Panc1 (cell line): Measurements from ENCODE around the gene CEACAM20. TPM values are rescaled to one million over a fixed set of nuclear protein-coding genes. Genes with fewer than 3 reads are reported as not detected.
A peak's percentile ranks its signal among the peaks of the same experiment; 100 is the strongest.

Source experiments
- ATAC-seq: fragments of 200-7000 bp; cut with Tn5 transposase; 2 replicates; pipeline ENCODE4 v1.9.1; 2020; ENCODE audit warnings: mild to moderate bottlenecking, moderate library complexity
- BruUV-seq: library from RNA; stranded (reverse); fragments of 400-500 nt; replicated peaks from 2 replicates; lab custom pipeline; 2021; lab: Mats Ljungman, UMichigan
- CTCF ChIA-PET: fragments of 300-600 bp; sonication (Branson Sonifier 250); formaldehyde crosslinking; loops from one replicate; lab custom pipeline; 2022; ENCODE audit warnings: antibody characterized with exemption; lab: Charles Lee
- POLR2A ChIA-PET: fragments of 300-600 bp; sonication (Branson Sonifier 250); formaldehyde crosslinking; loops from one replicate; lab custom pipeline; 2022; ENCODE audit warnings: antibody characterized with exemption; lab: Charles Lee
- DNase-seq: peaks from one replicate; pipeline ENCODE4 v3.0.0-alpha.2; 2010; ENCODE audit warnings: low read depth, low spot score
- H3K27ac ChIP-seq: 2 replicates; pipeline ENCODE4 v1.5.1; 2011; ENCODE audit warnings: mild to moderate bottlenecking, low read length, inconsistent platforms
- H3K27me3 ChIP-seq: fragments of 200-500 bp; sonication (Bioruptor generic); 2 replicates; pipeline ENCODE4 v1.6.0; 2014; ENCODE audit warnings: low read length, inconsistent platforms; ENCODE audit not compliant: control insufficient read depth, insufficient read depth
- H3K36me3 ChIP-seq: fragments of 200-500 bp; sonication (Bioruptor generic); 2 replicates; pipeline ENCODE4 v1.5.1; 2014; ENCODE audit warnings: inconsistent platforms, mild to moderate bottlenecking, low read length, moderate library complexity; ENCODE audit not compliant: control insufficient read depth, insufficient read depth
- H3K4me1 ChIP-seq: 2 replicates; pipeline ENCODE4 v1.5.1; 2011; ENCODE audit warnings: inconsistent platforms, mild to moderate bottlenecking, low read length, moderate library complexity; ENCODE audit not compliant: control insufficient read depth, insufficient read depth
- H3K4me3 ChIP-seq, 2 experiments: 2 replicates each; pipeline ENCODE4 v1.5.1; 2011 to 2012; ENCODE audit warnings: low read depth in 2 of 2, low read length in 2 of 2, mild to moderate bottlenecking in 2 of 2, inconsistent platforms in 1 of 2, moderate library complexity in 1 of 2
- H3K9me3 ChIP-seq: fragments of 200-500 bp; sonication (Bioruptor generic); 2 replicates; pipeline ENCODE4 v1.5.1; 2014; ENCODE audit warnings: low read depth, mild to moderate bottlenecking, inconsistent platforms, low read length, moderate library complexity; ENCODE audit not compliant: control insufficient read depth, insufficient read depth
- POLR2AphosphoS5 ChIP-seq: IDR thresholded peaks from 2 replicates; pipeline ENCODE4 v1.6.1; 2012; ENCODE audit warnings: mild to moderate bottlenecking, low read depth, low read length, moderate library complexity
- SIN3A ChIP-seq: IDR thresholded peaks from 2 replicates; pipeline ENCODE4 v1.6.1; 2012; ENCODE audit warnings: low read depth, mild to moderate bottlenecking, low read length, moderate library complexity, borderline replicate concordance; ENCODE audit not compliant: insufficient read depth
- TCF7L2 ChIP-seq: IDR thresholded peaks from 2 replicates; pipeline ENCODE4 v1.6.1; 2011; ENCODE audit warnings: mild to moderate bottlenecking, low read depth, low read length, inconsistent platforms
- in situ Hi-C: cut with HindIII; loops from 2 replicates; pipeline ENCODE4 v1.10.0; 2016; ENCODE audit warnings: low sequenced_read_pairs, low pct_unique_long_range_greater_than_20kb
- intact Hi-C: fragments of 100-400 bp; cut with micrococcal nuclease; formaldehyde crosslinking; loops from one replicate; pipeline ENCODE4 v1.10.0; 2022; ENCODE audit not compliant: unreplicated experiment
- total RNA-seq: library from RNA; stranded (reverse); gene quantifications from one replicate; pipeline ENCODE4 v1.2.1, GENCODE V29; 2021; ENCODE audit not compliant: unreplicated experiment
- TF ChIP-seq, protein P1 (sequence below): fragments of 450-650 bp; IDR thresholded peaks from 2 replicates; pipeline ENCODE4 v1.5.1; 2017; ENCODE audit warnings: mild to moderate bottlenecking
- TF ChIP-seq, protein P2 (sequence below), 2 experiments: IDR thresholded peaks; 2 replicates each; pipeline ENCODE4 v1.6.1; 2011 to 2012; ENCODE audit warnings: low read depth in 2 of 2, control low read depth in 1 of 2, low read length in 1 of 2, mild to moderate bottlenecking in 1 of 2, moderate library complexity in 1 of 2; ENCODE audit not compliant: insufficient read depth in 1 of 2

The CEACAM20 gene
- total RNA-seq, 1 experiment from 2014 or later, result not detected

DNA sequence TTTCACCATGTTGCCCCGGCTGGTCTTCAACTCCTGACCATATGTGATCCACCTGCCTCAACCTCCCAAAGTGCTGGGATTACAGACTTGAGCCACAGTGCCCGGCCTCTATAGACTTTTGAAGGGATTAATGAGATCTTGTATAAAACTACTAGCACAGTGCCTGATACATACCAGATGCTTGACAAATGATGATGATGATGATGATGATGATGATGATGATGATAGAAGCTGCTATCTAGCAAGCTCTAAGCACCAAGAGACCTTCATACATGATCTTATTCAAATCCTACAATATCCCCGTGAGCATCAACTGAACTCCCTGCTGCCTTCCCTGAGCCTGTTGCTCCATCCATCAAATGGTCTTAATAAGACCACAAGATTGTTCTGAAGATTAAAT is 14.4 kb downstream of the CEACAM20 start:
- Histone ChIP-seq H3K4me3 (no peak overlapping the region), H3K27ac (no peak overlapping the region), H3K4me1 (no peaks in the 10 kb centered on the region), H3K36me3 (no peaks in the 10 kb centered on the region), H3K9me3 (no peaks in the 10 kb centered on the region), H3K27me3 (no peaks in the 10 kb centered on the region)
- no TSS peak for BruUV-seq
- in situ Hi-C loops, result no loop called here
- DNase-seq (no peak), ATAC-seq (no peak)
- intact Hi-C loops, result no loop called here
- TF ChIP-seq SIN3A (no peak), POLR2AphosphoS5 (no peak), TCF7L2 (no peak)
- TF ChIP-seq, protein P1, sequence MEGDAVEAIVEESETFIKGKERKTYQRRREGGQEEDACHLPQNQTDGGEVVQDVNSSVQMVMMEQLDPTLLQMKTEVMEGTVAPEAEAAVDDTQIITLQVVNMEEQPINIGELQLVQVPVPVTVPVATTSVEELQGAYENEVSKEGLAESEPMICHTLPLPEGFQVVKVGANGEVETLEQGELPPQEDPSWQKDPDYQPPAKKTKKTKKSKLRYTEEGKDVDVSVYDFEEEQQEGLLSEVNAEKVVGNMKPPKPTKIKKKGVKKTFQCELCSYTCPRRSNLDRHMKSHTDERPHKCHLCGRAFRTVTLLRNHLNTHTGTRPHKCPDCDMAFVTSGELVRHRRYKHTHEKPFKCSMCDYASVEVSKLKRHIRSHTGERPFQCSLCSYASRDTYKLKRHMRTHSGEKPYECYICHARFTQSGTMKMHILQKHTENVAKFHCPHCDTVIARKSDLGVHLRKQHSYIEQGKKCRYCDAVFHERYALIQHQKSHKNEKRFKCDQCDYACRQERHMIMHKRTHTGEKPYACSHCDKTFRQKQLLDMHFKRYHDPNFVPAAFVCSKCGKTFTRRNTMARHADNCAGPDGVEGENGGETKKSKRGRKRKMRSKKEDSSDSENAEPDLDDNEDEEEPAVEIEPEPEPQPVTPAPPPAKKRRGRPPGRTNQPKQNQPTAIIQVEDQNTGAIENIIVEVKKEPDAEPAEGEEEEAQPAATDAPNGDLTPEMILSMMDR, result no peak
- TF ChIP-seq, protein P2, sequence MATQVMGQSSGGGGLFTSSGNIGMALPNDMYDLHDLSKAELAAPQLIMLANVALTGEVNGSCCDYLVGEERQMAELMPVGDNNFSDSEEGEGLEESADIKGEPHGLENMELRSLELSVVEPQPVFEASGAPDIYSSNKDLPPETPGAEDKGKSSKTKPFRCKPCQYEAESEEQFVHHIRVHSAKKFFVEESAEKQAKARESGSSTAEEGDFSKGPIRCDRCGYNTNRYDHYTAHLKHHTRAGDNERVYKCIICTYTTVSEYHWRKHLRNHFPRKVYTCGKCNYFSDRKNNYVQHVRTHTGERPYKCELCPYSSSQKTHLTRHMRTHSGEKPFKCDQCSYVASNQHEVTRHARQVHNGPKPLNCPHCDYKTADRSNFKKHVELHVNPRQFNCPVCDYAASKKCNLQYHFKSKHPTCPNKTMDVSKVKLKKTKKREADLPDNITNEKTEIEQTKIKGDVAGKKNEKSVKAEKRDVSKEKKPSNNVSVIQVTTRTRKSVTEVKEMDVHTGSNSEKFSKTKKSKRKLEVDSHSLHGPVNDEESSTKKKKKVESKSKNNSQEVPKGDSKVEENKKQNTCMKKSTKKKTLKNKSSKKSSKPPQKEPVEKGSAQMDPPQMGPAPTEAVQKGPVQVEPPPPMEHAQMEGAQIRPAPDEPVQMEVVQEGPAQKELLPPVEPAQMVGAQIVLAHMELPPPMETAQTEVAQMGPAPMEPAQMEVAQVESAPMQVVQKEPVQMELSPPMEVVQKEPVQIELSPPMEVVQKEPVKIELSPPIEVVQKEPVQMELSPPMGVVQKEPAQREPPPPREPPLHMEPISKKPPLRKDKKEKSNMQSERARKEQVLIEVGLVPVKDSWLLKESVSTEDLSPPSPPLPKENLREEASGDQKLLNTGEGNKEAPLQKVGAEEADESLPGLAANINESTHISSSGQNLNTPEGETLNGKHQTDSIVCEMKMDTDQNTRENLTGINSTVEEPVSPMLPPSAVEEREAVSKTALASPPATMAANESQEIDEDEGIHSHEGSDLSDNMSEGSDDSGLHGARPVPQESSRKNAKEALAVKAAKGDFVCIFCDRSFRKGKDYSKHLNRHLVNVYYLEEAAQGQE (IDR thresholded peaks at IDR 0.05; ENCODE audit: insufficient read depth in 1 of 2, low read depth in 2 of 2, low read length in 1 of 2), result no peak
- ChIA-PET POLR2A (no interaction called here), CTCF (no interaction called here)

DNA sequence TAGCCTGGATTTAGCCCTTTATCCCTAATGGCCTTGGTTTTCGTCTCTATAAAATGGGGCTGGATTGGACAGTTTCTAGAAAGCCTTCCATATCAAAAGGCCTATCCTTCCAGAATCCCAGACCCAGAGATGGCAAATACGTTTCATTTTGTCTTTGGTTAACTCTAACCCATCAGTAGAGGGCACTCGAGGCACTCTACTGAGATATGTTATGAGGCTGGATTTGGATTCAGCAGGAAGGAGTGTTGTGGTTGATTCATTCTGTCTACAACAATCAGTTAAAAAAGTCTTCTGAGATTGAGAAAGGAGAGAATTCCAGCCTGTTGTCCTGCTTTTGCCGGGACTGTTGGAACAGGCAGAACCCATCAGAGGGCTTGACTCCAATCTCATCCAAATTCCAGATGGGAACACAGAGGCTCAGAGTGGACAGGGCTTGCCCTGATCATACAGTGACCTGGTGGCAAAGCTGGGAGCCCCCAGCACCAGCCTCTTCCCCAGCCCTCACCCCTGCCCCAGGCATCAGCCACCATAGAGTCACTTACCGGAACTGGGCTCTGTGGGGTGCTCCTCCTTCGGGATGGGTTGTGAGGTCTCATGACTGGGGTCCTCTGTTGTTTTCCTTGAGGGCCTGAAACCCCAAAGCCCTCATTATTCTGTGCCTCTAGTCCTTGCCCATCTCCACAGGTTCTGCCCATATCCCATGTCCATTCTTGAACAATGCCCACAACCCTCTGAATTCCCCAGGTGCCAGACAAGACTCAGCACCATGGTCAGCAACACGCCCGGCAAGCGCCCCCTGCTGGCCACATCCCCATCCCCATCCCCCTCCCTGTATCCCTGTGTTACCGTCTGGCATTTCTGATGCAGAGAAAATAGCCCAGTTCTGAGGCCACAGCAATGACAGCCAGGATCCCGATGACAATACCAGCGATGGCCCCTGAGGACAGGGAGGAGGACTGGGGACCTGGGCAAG is 16.9 kb downstream of the CEACAM20 start:
- ChIA-PET POLR2A (interaction anchor here (0.6 kb wide), 2 partner anchors 117 to 177 kb away, joined by 3 read pairs; no protein-coding TSS in a partner anchor), CTCF (interaction anchor here (0.6 kb wide), 1 partner anchor 300 kb away, joined by 5 read pairs; the partner anchor contains the start of gene ZNF227)
- peak; percentile 80 for ATAC-seq
- intact Hi-C loops (no loop called here), in situ Hi-C loops (no loop called here)
- no peak overlapping the region for H3K4me3 ChIP-seq
- no peaks in the 10 kb centered on the region; the same call in 1 of the 2 replicates for H3K27me3 ChIP-seq
- H3K4me1 ChIP-seq, result no peaks in the 10 kb centered on the region
- TF ChIP-seq SIN3A (no peak), TCF7L2 (no peak), POLR2AphosphoS5 (no peak)
- TF ChIP-seq, protein P2 (IDR thresholded peaks at IDR 0.05; ENCODE audit: insufficient read depth in 1 of 2, low read depth in 2 of 2, low read length in 1 of 2), result peak; percentile 94
- TF ChIP-seq, protein P1, result peak; percentile 69
- H3K9me3 ChIP-seq, result no peaks in the 10 kb centered on the region
- no peaks in the 10 kb centered on the region for H3K36me3 ChIP-seq
- no peak overlapping the region for H3K27ac ChIP-seq
- BruUV-seq, result no TSS peak
- DNase-seq, result no peak
